RPMI8226 (cell line): Measurements from ENCODE around the gene FHIT.

ENCODE experiments used
- DNase-seq: peaks from one replicate; pipeline ENCODE4 v3.0.0-alpha.2; 2015

Gene FHIT

GRCh38 chr3:59769127-59769750, 1482.0 kb downstream of the FHIT start:
- no peak for DNase-seq

GRCh38 chr3:59766200-59766872, 1484.9 kb downstream of the FHIT start:
- DNase-seq, result no peak

GRCh38 chr3:59764171-59764570, 1487.1 kb downstream of the FHIT start:
- DNase-seq, result no peak

GRCh38 chr3:59762941-59763340, 1488.3 kb downstream of the FHIT start:
- DNase-seq, result no peak

GRCh38 chr3:59759298-59760031, 1491.8 kb downstream of the FHIT start:
- no peak for DNase-seq

GRCh38 chr3:59758672-59759071, 1492.6 kb downstream of the FHIT start:
- no peak for DNase-seq

GRCh38 chr3:59756934-59757333, 1494.3 kb downstream of the FHIT start:
- DNase-seq, result no peak

GRCh38 chr3:59754456-59755129, 1496.7 kb downstream of the FHIT start:
- no peak for DNase-seq

GRCh38 chr3:59753808-59754450, 1497.3 kb downstream of the FHIT start:
- no peak for DNase-seq

- no peak for DNase-seq
These were observed 1498.3 kb downstream of the FHIT start for GRCh38 chr3:59752925-59753324.

- DNase-seq, result no peak
These were observed 1499.6 kb downstream of the FHIT start for GRCh38 chr3:59751606-59752005.

GRCh38 chr3:59750391-59750790, 1500.9 kb downstream of the FHIT start:
- DNase-seq, result no peak

- no peak for DNase-seq
These were observed 1502.0 kb downstream of the FHIT start for GRCh38 chr3:59749291-59749690.

- no peak for DNase-seq
These were observed 1504.7 kb downstream of the FHIT start for GRCh38 chr3:59746585-59746984.

GRCh38 chr3:59737241-59737640, 1514.0 kb downstream of the FHIT start:
- no peak for DNase-seq

GRCh38 chr3:59734061-59734460, 1517.2 kb downstream of the FHIT start:
- no peak for DNase-seq

- DNase-seq, result no peak
These were observed 1518.0 kb downstream of the FHIT start for GRCh38 chr3:59733041-59733809.

- DNase-seq, result no peak
These were observed 1519.3 kb downstream of the FHIT start for GRCh38 chr3:59731943-59732342.

GRCh38 chr3:59730591-59730990, 1520.7 kb downstream of the FHIT start:
- no peak for DNase-seq

GRCh38 chr3:59728587-59728908, 1522.7 kb downstream of the FHIT start:
- no peak for DNase-seq

GRCh38 chr3:59727902-59728586, 1523.2 kb downstream of the FHIT start:
- no peak for DNase-seq

- DNase-seq, result no peak
These were observed 1525.0 kb downstream of the FHIT start for GRCh38 chr3:59726279-59726678.
